Caco-2 (cell line): Measurements from ENCODE around the gene DNPH1. TPM values are rescaled to one million over a fixed set of nuclear protein-coding genes. Genes with fewer than 3 reads are reported as not detected.

Experiments used
- BruUV-seq: library from RNA; stranded (reverse); fragments of 400-500 nt; replicated peaks from 2 replicates; lab custom pipeline; 2021; lab: Mats Ljungman, UMichigan
- CTCF ChIA-PET: fragments of 300-600 bp; sonication (Branson Sonifier 250); formaldehyde crosslinking; loops from one replicate; lab custom pipeline; 2022; ENCODE audit warnings: antibody characterized with exemption; lab: Charles Lee
- POLR2A ChIA-PET: fragments of 300-600 bp; sonication (Branson Sonifier 250); formaldehyde crosslinking; loops from one replicate; lab custom pipeline; 2022; ENCODE audit warnings: antibody characterized with exemption; lab: Charles Lee
- DNase-seq, 2 experiments: peaks; one replicate each; pipeline versions ENCODE4 v3.0.0 to v3.0.0-alpha.2; 2020 to 2022
- H3K27me3 ChIP-seq: replicated peaks from 2 replicates; pipeline ENCODE4 v1.6.0; 2011; ENCODE audit warnings: low read length; ENCODE audit not compliant: control insufficient read depth, insufficient read depth
- H3K36me3 ChIP-seq: 2 replicates; pipeline ENCODE4 v1.5.1; 2011; ENCODE audit warnings: low read length; ENCODE audit not compliant: control insufficient read depth, insufficient read depth
- H3K4me1 ChIP-seq: fragments of 250-450 bp; sonication (Bioruptor Pico); 2 replicates; pipeline ENCODE4 v1.5.1; 2020; ENCODE audit warnings: mild to moderate bottlenecking
- H3K4me3 ChIP-seq: 2 replicates; pipeline ENCODE4 v1.5.1; 2011; ENCODE audit warnings: low read depth, mild to moderate bottlenecking, control low read depth, low read length
- H3K9me3 ChIP-seq: fragments of 250-450 bp; sonication (Bioruptor Pico); 2 replicates; pipeline ENCODE4 v1.5.1; 2020; ENCODE audit warnings: mild to moderate bottlenecking, moderate library complexity
- H3K27ac Mint-ChIP-seq: one replicate; pipeline ENCODE4 v1.8.0; 2022; ENCODE audit warnings: mixed read lengths; ENCODE audit not compliant: unreplicated experiment
- H3K27me3 Mint-ChIP-seq: one replicate; pipeline ENCODE4 v1.8.0; 2022; ENCODE audit warnings: mixed read lengths; ENCODE audit not compliant: insufficient read depth, unreplicated experiment
- H3K36me3 Mint-ChIP-seq: one replicate; pipeline ENCODE4 v1.8.0; 2022; ENCODE audit warnings: mild to moderate bottlenecking, mixed read lengths; ENCODE audit not compliant: insufficient read depth, unreplicated experiment
- H3K4me1 Mint-ChIP-seq: one replicate; pipeline ENCODE4 v1.8.0; 2022; ENCODE audit warnings: low read depth, mixed read lengths; ENCODE audit not compliant: unreplicated experiment
- H3K4me3 Mint-ChIP-seq: one replicate; pipeline ENCODE4 v1.8.0; 2022; ENCODE audit warnings: mild to moderate bottlenecking, moderate library complexity, mixed read lengths; ENCODE audit not compliant: unreplicated experiment
- H3K9me3 Mint-ChIP-seq: one replicate; pipeline ENCODE4 v1.8.0; 2022; ENCODE audit warnings: mixed read lengths; ENCODE audit not compliant: unreplicated experiment
- intact Hi-C: fragments of 100-400 bp; cut with micrococcal nuclease; formaldehyde crosslinking; loops from one replicate; pipeline ENCODE4 v1.10.0; 2022; ENCODE audit not compliant: unreplicated experiment
- total RNA-seq: library from RNA; stranded (reverse); gene quantifications from 2 replicates; pipeline ENCODE4 v1.2.3, GENCODE V29; 2022
- TF ChIP-seq, protein P1 (sequence below), 2 experiments: fragments of 200-600 bp in 1 of 2; IDR thresholded peaks; 1 replicate in 1 of 2; 2 replicates in 1 of 2; pipeline versions ENCODE4 v1.5.1 to v1.8.0; 2011 to 2022; ENCODE audit warnings: antibody characterized with exemption in 1 of 2, control low read depth in 1 of 2, inconsistent platforms in 1 of 2, low read depth in 1 of 2, low read length in 1 of 2, mild to moderate bottlenecking in 1 of 2, moderate library complexity in 1 of 2; ENCODE audit not compliant: insufficient read depth in 1 of 2, severe bottlenecking in 1 of 2, unreplicated experiment in 1 of 2

Gene DNPH1
- total RNA-seq, 1 experiment from 2014 or later: 62.6 TPM

DNA sequence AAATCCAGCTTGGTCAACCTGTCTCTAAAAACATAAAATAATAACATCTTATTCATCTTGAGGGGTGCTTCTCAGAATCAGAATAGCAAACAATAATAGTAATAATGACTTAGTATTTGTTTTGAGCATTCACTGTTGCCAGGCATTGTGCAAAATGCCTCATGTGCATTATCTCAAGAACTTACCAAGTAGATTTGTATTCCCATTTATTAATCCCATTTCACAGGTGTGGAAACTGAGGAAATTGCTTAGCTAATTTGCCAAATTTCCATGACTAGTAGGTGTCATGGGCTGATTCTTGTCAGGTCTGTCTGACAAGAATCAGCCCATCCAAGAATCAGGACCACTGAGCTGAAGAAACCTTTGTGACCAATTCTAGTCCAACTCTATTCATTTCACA is 19.5 kb upstream of the DNPH1 start:
- intact Hi-C loops: no loop called here
- Mint-ChIP-seq H3K4me1 (peaks cover 7% of the 10 kb centered on the region), H3K27ac (no peak overlapping the region), H3K36me3 (no peaks in the 10 kb centered on the region), H3K4me3 (no peak overlapping the region), H3K27me3 (peaks cover 5% of the 10 kb centered on the region), H3K9me3 (no peaks in the 10 kb centered on the region)
- Histone ChIP-seq H3K36me3 (no peaks in the 10 kb centered on the region), H3K4me3 (no peak overlapping the region), H3K27me3 (no peaks in the 10 kb centered on the region; the same call in 1 of the 2 replicates), H3K4me1 (peaks cover 9% of the 10 kb centered on the region; the same call in 1 of the 2 replicates), H3K9me3 (no peaks in the 10 kb centered on the region)
- TF ChIP-seq, protein P1, sequence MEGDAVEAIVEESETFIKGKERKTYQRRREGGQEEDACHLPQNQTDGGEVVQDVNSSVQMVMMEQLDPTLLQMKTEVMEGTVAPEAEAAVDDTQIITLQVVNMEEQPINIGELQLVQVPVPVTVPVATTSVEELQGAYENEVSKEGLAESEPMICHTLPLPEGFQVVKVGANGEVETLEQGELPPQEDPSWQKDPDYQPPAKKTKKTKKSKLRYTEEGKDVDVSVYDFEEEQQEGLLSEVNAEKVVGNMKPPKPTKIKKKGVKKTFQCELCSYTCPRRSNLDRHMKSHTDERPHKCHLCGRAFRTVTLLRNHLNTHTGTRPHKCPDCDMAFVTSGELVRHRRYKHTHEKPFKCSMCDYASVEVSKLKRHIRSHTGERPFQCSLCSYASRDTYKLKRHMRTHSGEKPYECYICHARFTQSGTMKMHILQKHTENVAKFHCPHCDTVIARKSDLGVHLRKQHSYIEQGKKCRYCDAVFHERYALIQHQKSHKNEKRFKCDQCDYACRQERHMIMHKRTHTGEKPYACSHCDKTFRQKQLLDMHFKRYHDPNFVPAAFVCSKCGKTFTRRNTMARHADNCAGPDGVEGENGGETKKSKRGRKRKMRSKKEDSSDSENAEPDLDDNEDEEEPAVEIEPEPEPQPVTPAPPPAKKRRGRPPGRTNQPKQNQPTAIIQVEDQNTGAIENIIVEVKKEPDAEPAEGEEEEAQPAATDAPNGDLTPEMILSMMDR (IDR thresholded peaks at IDR 0.05; ENCODE audit: insufficient read depth in 1 of 2, low read depth in 1 of 2, low read length in 1 of 2, severe bottlenecking in 1 of 2, unreplicated experiment in 1 of 2): no peak
- POLR2A ChIA-PET: no interaction called here
- no TSS peak for BruUV-seq
- DNase-seq: no peak
- CTCF ChIA-PET: no interaction called here

DNA sequence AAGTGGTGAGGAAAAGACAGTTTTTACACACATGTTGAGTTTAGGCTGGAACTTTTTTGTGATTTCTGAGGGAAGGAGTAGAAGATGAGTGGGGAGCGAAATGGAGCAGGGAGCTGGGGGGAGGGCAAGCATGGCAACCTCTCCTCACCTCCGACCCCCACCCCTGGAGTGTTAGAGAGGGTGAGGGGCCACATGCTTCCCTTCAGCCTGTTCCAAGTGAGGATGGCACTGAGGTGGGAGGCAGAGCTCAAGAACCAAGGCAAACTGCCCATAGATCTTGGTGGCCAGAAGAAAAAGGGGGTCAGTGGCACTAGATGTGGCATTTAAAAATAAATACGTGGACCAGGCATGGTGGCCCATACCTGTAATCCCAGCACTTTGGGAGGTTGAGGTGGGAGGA is 18.8 kb upstream of the DNPH1 start:
- Histone ChIP-seq H3K4me1 (peaks cover 9% of the 10 kb centered on the region; the same call in 1 of the 2 replicates), H3K9me3 (no peaks in the 10 kb centered on the region), H3K27me3 (no peaks in the 10 kb centered on the region; the same call in 1 of the 2 replicates), H3K36me3 (no peaks in the 10 kb centered on the region), H3K4me3 (no peak overlapping the region)
- peaks cover 7% of the 10 kb centered on the region for H3K4me1 Mint-ChIP-seq
- peaks cover 5% of the 10 kb centered on the region for H3K27me3 Mint-ChIP-seq
- H3K36me3 Mint-ChIP-seq: no peaks in the 10 kb centered on the region
- CTCF ChIA-PET: no interaction called here
- H3K4me3 Mint-ChIP-seq: no peak overlapping the region
- TF ChIP-seq, protein P1 (IDR thresholded peaks at IDR 0.05; ENCODE audit: insufficient read depth in 1 of 2, low read depth in 1 of 2, low read length in 1 of 2, severe bottlenecking in 1 of 2, unreplicated experiment in 1 of 2): no peak
- no peak overlapping the region for H3K27ac Mint-ChIP-seq
- no peaks in the 10 kb centered on the region for H3K9me3 Mint-ChIP-seq
- no peak for DNase-seq
- BruUV-seq: no TSS peak
- intact Hi-C loops: no loop called here
- POLR2A ChIA-PET: no interaction called here

DNA sequence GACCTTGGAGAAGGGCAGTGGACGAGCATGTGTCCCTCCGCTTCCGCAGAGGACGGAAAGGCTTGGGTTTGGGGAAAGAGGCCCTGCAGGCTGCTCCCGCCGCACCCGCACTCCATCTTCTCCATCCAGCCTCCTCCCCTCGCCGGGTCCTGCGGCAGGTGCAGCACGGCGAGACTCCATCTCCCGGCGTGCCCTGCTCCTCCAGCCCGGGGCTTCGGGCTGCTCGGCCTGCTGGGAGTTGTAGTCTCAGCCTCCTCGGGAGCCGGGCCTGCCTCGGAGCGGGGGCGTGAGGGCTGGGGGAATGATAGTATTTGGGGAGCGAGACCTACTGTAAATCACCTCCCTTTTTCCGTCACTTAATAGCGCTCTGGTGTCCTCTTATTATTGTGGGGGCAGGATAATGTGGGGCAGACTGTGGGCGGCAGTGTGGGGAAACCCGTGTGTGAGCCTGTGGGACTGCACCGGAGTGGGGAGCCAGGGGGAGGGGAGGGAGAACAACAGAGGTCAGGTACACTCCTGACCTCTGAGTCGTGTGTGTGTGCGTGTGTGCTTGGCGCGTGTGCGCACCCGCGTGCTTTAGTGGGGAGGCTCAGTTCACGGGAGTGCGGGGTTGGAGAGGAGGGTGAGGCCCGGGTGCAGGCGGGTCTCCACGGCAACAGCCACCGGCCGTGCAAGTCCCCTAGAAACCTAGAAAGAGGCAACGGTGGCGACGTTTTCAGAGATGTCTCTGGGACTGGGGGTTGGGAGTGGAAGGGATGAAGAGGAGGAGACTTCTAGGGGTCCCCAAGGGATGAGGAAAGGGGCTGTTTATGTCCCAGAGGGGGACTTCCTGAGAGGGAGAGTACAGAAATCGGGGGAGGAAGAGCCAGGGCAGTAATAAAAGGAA is 18.1 kb upstream of the DNPH1 start:
- CTCF ChIA-PET: interaction anchor here (1.2 kb wide), 1 partner anchor 18 kb away, joined by 3 read pairs; the partner anchor contains the start of gene DNPH1
- no peaks in the 10 kb centered on the region; the same call in 1 of the 2 replicates for H3K27me3 ChIP-seq
- no peaks in the 10 kb centered on the region for H3K9me3 ChIP-seq
- Mint-ChIP-seq H3K27me3 (peaks cover 2% of the 10 kb centered on the region), H3K4me1 (peaks cover 7% of the 10 kb centered on the region), H3K27ac (no peak overlapping the region), H3K36me3 (no peaks in the 10 kb centered on the region), H3K4me3 (peak overlapping the region; percentile 65), H3K9me3 (no peaks in the 10 kb centered on the region)
- TF ChIP-seq, protein P1 (IDR thresholded peaks at IDR 0.05; ENCODE audit: insufficient read depth in 1 of 2, low read depth in 1 of 2, low read length in 1 of 2, severe bottlenecking in 1 of 2, unreplicated experiment in 1 of 2): no peak
- peaks cover 9% of the 10 kb centered on the region; the same call in 1 of the 2 replicates for H3K4me1 ChIP-seq
- peak; percentile 64 to 81 for DNase-seq
- intact Hi-C loops: no loop called here
- BruUV-seq: no TSS peak
- peak overlapping the region; percentile 37 for H3K4me3 ChIP-seq
- no peaks in the 10 kb centered on the region for H3K36me3 ChIP-seq
- POLR2A ChIA-PET: no interaction called here
